ENCODE results near the gene DPH1.

Gene DPH1

DNA sequence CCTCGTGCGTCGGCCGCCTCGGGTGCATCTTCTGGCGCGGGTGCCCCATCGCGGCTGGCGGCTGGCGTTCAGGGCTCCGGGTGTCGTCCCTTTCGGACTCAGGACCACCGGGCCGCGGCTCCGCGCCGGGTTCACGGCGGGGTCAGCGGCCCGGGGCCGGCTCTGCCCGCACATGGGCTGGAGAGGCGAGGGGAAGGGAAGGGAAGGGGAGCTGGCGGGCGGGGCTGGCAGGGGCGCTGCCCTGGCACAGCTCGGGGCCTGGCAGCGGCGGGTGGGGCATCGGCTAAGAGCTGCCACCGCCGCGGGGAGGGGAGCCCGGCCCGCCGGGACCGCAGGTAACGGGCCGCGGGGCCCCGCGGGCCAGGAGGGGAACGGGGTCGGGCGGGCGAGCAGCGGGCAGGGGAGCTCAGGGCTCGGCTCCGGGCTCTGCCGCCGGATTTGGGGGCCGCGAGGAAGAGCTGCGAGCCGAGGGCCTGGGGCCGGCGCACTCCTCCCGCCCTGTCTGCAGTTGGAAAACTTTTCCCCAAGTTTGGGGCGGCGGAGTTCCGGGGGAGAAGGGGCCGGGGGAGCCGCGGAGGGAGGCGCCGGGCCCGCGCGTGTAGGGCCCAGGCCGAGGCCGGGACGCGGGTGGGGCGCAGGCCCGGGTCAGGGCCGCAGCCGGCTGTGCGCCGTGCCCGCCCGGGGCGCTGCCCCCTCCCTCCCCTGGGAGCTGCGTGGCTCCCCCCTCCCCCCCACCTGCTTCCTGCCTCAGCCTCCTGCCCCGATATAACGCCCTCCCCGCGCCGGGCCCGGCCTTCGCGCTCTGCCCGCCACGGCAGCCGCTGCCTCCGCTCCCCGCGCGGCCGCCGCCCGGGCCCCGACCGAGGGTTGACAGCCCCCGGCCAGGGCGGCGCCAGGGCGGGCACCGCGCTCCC lies 25.6 kb downstream of the DPH1 start:
- Histone ChIP-seq H3K36me3 (ENCODE audit: control insufficient read depth in 2 of 2, insufficient read depth in 2 of 2, low read length in 2 of 2) (peaks cover 0 to under 1% of the 10 kb centered on the region in 2 donors), H3K27me3 (ENCODE audit: control insufficient read depth in 2 of 2, insufficient read depth in 2 of 2, low read length in 2 of 2) (peaks cover 13 to 31% of the 10 kb centered on the region in 2 donors), H3K9ac (ENCODE audit: low read depth in 1 of 2, low read length in 2 of 2) (peak overlapping the region; percentile 24 to 64), H3K4me3 (ENCODE audit: low read length in 2 of 2) (peak overlapping the region; percentile 58 to 63), H3K9me3 (ENCODE audit: control insufficient read depth in 2 of 2, low read length in 2 of 2) (no peaks in the 10 kb centered on the region), H3K4me1 (ENCODE audit: control insufficient read depth in 2 of 2, insufficient read depth in 2 of 2, low read length in 2 of 2) (peaks cover 15 to 42% of the 10 kb centered on the region in 2 donors), H3K27ac (ENCODE audit: low read depth in 2 of 2, low read length in 2 of 2) (peak overlapping the region; percentile 72 to 84)

- Histone ChIP-seq H3K36me3 (ENCODE audit: control insufficient read depth in 2 of 2, insufficient read depth in 2 of 2, low read length in 2 of 2) (peaks cover 0 to 7% of the 10 kb centered on the region in 2 donors), H3K4me1 (ENCODE audit: control insufficient read depth in 2 of 2, insufficient read depth in 2 of 2, low read length in 2 of 2) (peaks cover 13 to 48% of the 10 kb centered on the region in 2 donors), H3K9me3 (ENCODE audit: control insufficient read depth in 2 of 2, low read length in 2 of 2) (no peaks in the 10 kb centered on the region), H3K27me3 (ENCODE audit: control insufficient read depth in 2 of 2, insufficient read depth in 2 of 2, low read length in 2 of 2) (peaks cover 13 to 28% of the 10 kb centered on the region in 2 donors), H3K4me3 (ENCODE audit: low read length in 2 of 2) (peak overlapping the region; percentile 58 to 63), H3K27ac (ENCODE audit: low read depth in 2 of 2, low read length in 2 of 2) (peak overlapping the region; percentile 72 to 84), H3K9ac (ENCODE audit: low read depth in 1 of 2, low read length in 2 of 2) (peak overlapping the region; percentile 24 to 64)
Observed at GRCh38 chr17:2056206-2057174, 26.5 kb downstream of the DPH1 start.

DNA sequence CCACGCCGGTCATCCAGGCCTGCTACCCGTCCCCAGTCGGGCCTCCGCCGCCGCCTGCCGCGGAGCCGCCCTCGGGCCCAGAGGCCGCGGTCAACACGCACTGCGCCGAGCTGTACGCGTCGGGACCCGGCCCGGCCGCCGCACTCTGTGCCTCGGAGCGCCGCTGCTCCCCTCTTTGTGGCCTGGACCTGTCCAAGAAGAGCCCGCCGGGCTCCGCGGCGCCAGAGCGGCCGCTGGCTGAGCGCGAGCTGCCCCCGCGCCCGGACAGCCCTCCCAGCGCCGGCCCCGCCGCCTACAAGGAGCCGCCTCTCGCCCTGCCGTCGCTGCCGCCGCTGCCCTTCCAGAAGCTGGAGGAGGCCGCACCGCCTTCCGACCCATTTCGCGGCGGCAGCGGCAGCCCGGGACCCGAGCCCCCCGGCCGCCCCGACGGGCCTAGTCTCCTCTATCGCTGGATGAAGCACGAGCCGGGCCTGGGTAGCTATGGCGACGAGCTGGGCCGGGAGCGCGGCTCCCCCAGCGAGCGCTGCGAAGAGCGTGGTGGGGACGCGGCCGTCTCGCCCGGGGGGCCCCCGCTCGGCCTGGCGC lies 27.3 kb downstream of the DPH1 start:
- H3K4me1 ChIP-seq (ENCODE audit: control insufficient read depth in 2 of 2, insufficient read depth in 2 of 2, low read length in 2 of 2): peaks cover 13 to 48% of the 10 kb centered on the region in 2 donors

GRCh38 chr17:2057760-2058585 lies 28.0 kb downstream of the DPH1 start:
- Histone ChIP-seq H3K9me3 (ENCODE audit: control insufficient read depth in 2 of 2, low read length in 2 of 2) (no peaks in the 10 kb centered on the region), H3K36me3 (ENCODE audit: control insufficient read depth in 2 of 2, insufficient read depth in 2 of 2, low read length in 2 of 2) (peaks cover 6 to 7% of the 10 kb centered on the region in 2 donors), H3K27ac (ENCODE audit: low read depth in 2 of 2, low read length in 2 of 2) (peak overlapping the region; percentile 74 to 83), H3K9ac (ENCODE audit: low read depth in 1 of 2, low read length in 2 of 2) (peak overlapping the region in 1 of 2 donors; percentile 64), H3K4me3 (ENCODE audit: low read length in 2 of 2) (peak overlapping the region; percentile 17 to 26), H3K4me1 (ENCODE audit: control insufficient read depth in 2 of 2, insufficient read depth in 2 of 2, low read length in 2 of 2) (peaks cover 19 to 51% of the 10 kb centered on the region in 2 donors), H3K27me3 (ENCODE audit: control insufficient read depth in 2 of 2, insufficient read depth in 2 of 2, low read length in 2 of 2) (peaks cover 11 to 22% of the 10 kb centered on the region in 2 donors)

More for the DNA sequence above, 27.3 kb downstream of the DPH1 start:
- Histone ChIP-seq H3K36me3 (ENCODE audit: control insufficient read depth in 2 of 2, insufficient read depth in 2 of 2, low read length in 2 of 2) (peaks cover 0 to 7% of the 10 kb centered on the region in 2 donors), H3K27ac (ENCODE audit: low read depth in 2 of 2, low read length in 2 of 2) (peak overlapping the region; percentile 72 to 83), H3K27me3 (ENCODE audit: control insufficient read depth in 2 of 2, insufficient read depth in 2 of 2, low read length in 2 of 2) (peaks cover 11 to 22% of the 10 kb centered on the region in 2 donors), H3K4me3 (ENCODE audit: low read length in 2 of 2) (peak overlapping the region in 1 of 2 donors; percentile 17), H3K9ac (ENCODE audit: low read depth in 1 of 2, low read length in 2 of 2) (peak overlapping the region in 1 of 2 donors; percentile 64), H3K9me3 (ENCODE audit: control insufficient read depth in 2 of 2, low read length in 2 of 2) (no peaks in the 10 kb centered on the region)

DNA sequence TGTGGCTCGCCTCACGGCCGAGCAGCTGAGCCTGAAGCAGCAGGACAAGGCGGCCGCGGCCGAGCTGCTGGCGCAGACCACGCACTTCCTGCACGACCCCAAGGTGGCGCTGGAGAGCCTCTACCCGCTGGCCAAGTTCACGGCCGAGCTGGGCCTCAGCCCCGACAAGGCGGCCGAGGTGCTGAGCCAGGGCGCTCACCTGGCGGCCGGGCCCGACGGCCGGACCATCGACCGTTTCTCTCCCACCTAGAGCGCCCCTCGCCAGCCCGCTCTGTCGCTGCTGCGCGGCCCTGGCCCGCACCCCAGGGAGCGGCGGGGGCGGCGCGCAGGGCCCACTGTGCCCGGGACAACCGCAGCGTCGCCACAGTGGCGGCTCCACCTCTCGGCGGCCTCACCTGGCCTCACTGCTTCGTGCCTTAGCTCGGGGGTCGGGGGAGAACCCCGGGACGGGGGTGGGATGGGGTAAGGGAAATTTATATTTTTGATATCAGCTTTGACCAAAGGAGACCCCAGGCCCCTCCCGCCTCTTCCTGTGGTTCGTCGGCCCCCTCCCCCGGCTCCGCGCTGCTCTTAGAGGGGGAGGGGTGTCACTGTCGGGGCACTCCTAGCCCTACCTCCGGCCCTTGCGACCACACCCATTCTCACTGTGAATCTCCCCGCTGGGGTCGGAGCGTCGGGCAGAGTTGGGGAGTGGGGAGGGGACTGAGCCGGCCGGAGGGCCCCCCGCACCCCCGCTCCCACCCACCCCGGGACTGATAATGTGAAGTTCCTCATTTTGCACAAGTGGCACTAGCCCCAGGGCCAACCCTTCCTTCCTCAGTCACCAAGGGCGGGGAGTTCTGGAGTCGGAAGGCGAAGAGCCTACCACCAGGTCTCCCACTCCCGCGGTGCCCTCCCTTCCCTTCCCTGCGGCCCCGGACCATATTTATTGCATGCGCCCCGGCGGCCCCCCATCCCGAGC lies 28.9 kb downstream of the DPH1 start:
- Histone ChIP-seq H3K4me1 (ENCODE audit: control insufficient read depth in 2 of 2, insufficient read depth in 2 of 2, low read length in 2 of 2) (peaks cover 22 to 47% of the 10 kb centered on the region in 2 donors), H3K27ac (ENCODE audit: low read depth in 2 of 2, low read length in 2 of 2) (peak overlapping the region; percentile 74 to 83), H3K27me3 (ENCODE audit: control insufficient read depth in 2 of 2, insufficient read depth in 2 of 2, low read length in 2 of 2) (peaks cover 7 to 22% of the 10 kb centered on the region in 2 donors), H3K9me3 (ENCODE audit: control insufficient read depth in 2 of 2, low read length in 2 of 2) (no peaks in the 10 kb centered on the region), H3K36me3 (ENCODE audit: control insufficient read depth in 2 of 2, insufficient read depth in 2 of 2, low read length in 2 of 2) (peaks cover 6 to 7% of the 10 kb centered on the region in 2 donors), H3K4me3 (ENCODE audit: low read length in 2 of 2) (peak overlapping the region; percentile 26 to 49), H3K9ac (ENCODE audit: low read depth in 1 of 2, low read length in 2 of 2) (peak overlapping the region in 1 of 2 donors; percentile 52)

DNA sequence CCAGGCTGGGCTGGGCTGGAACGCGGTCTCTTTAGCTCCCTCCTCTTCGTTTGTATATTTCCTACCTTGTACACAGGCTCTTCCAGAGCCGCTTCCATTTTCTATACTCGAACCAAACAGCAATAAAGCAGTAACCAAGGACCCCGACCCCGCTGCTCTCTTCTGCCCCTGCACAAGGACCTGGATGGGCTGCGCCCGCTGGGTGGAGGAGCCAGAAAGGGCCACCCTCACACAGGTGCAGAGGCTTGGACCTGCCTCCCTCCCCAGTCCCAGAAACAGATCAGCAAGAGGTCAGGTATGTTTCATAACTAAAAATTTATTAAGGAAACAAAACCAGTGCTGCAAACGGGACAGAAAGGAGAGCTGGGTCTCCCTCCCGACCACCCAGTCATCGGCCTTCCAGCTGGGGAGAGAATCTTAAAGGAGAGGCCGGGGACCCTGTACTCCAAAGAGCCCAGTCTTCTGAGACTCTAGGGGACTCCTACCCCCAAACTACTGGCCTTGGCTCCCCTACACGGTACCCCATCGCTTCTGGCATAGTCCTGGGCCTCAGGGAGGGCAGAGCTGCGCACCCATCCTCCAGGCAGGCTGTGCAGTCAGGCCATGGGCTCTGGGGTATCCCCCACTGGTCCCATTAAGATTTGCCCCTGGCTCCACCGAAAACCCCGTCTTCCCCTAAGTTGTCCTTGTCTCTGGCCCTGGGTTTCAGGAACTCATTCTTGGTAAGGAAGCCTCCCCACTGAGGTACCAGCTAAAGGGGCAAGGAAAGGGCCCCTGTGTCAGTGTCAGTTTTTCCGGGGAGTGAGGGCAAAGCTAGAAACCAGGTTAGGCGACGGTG lies 29.8 kb downstream of the DPH1 start:
- peak overlapping the region in 1 of 2 donors; percentile 7 for H3K4me3 ChIP-seq (ENCODE audit: low read length in 2 of 2)
- H3K9me3 ChIP-seq (ENCODE audit: control insufficient read depth in 2 of 2, low read length in 2 of 2): no peaks in the 10 kb centered on the region
- H3K27ac ChIP-seq (ENCODE audit: low read depth in 2 of 2, low read length in 2 of 2): peak overlapping the region; percentile 74 to 83
- H3K36me3 ChIP-seq (ENCODE audit: control insufficient read depth in 2 of 2, insufficient read depth in 2 of 2, low read length in 2 of 2): peaks cover 9 to 10% of the 10 kb centered on the region in 2 donors
- peaks cover 4 to 13% of the 10 kb centered on the region in 2 donors for H3K27me3 ChIP-seq (ENCODE audit: control insufficient read depth in 2 of 2, insufficient read depth in 2 of 2, low read length in 2 of 2)
- H3K4me1 ChIP-seq (ENCODE audit: control insufficient read depth in 2 of 2, insufficient read depth in 2 of 2, low read length in 2 of 2): peaks cover 20 to 43% of the 10 kb centered on the region in 2 donors
- peak overlapping the region; percentile 39 to 47 for H3K9ac ChIP-seq (ENCODE audit: low read depth in 1 of 2, low read length in 2 of 2)

DNA sequence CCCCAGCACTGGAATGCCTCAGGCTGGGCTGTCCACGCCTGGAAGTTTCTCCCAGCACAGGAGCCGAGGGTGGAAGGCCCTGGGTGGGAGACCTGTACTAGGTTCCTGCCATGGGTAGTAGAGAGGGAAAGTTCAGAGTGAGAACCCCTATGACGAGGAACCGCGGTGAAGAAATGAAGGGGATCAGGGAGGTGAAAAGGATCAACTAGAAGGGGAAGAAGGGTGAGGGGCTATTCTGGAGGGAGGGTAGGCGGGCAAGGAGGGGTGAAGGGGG lies 30.4 kb downstream of the DPH1 start:
- Histone ChIP-seq H3K9me3 (ENCODE audit: control insufficient read depth in 2 of 2, low read length in 2 of 2) (no peaks in the 10 kb centered on the region), H3K4me3 (ENCODE audit: low read length in 2 of 2) (no peak overlapping the region), H3K4me1 (ENCODE audit: control insufficient read depth in 2 of 2, insufficient read depth in 2 of 2, low read length in 2 of 2) (peaks cover 20 to 42% of the 10 kb centered on the region in 2 donors), H3K27ac (ENCODE audit: low read depth in 2 of 2, low read length in 2 of 2) (peak overlapping the region; percentile 74 to 83), H3K36me3 (ENCODE audit: control insufficient read depth in 2 of 2, insufficient read depth in 2 of 2, low read length in 2 of 2) (peaks cover 11 to 15% of the 10 kb centered on the region in 2 donors), H3K27me3 (ENCODE audit: control insufficient read depth in 2 of 2, insufficient read depth in 2 of 2, low read length in 2 of 2) (peaks cover 4 to 13% of the 10 kb centered on the region in 2 donors), H3K9ac (ENCODE audit: low read depth in 1 of 2, low read length in 2 of 2) (peak overlapping the region; percentile 1 to 39)

Data from mucosa of rectum (tissue), 2 donors.